Eye (tissue), 1 donor: ENCODE measurements around the gene CCDC183.
"Not testable (repeated sequence)": the region's sequence is repeated elsewhere in the genome, so short reads cannot be mapped to it uniquely, and the experiment has no call there.

Source experiments
- DNase-seq: peaks from one replicate; pipeline ENCODE4 v3.0.0-alpha.2; 2015

The CCDC183 gene

GRCh38 chr9:136840140-136840876 lies 44.2 kb downstream of the CCDC183 start:
- no peak for DNase-seq

GRCh38 chr9:136840877-136841645 lies 44.9 kb downstream of the CCDC183 start:
- peak; percentile 77 for DNase-seq

GRCh38 chr9:136841646-136842379 lies 45.7 kb downstream of the CCDC183 start:
- not testable (repeated sequence) for DNase-seq

- DNase-seq, result peak; percentile 93
These were observed 46.3 kb downstream of the CCDC183 start, which contains the start of gene AJM1 for GRCh38 chr9:136842380-136842948. AJM1 (plus strand) TSS chr9:136842478; CDS start chr9:136844415, 1,937 bp downstream.

- DNase-seq, result not testable (repeated sequence)
These were observed 47.1 kb downstream of the CCDC183 start for GRCh38 chr9:136843159-136843800.

- DNase-seq, result peak; percentile 79
These were observed 47.9 kb downstream of the CCDC183 start for GRCh38 chr9:136843801-136844740.

- DNase-seq, result no peak
These were observed 48.8 kb downstream of the CCDC183 start for GRCh38 chr9:136844761-136845464.

- DNase-seq, result no peak
These were observed 49.5 kb downstream of the CCDC183 start for GRCh38 chr9:136845465-136846260.

GRCh38 chr9:136846376-136847087 lies 50.4 kb downstream of the CCDC183 start:
- DNase-seq, result no peak

- DNase-seq, result peak; percentile 55
These were observed 51.1 kb downstream of the CCDC183 start for GRCh38 chr9:136847088-136847825.

- peak; percentile 79 for DNase-seq
These were observed 51.8 kb downstream of the CCDC183 start for GRCh38 chr9:136847826-136848392.

- no peak for DNase-seq
These were observed 52.4 kb downstream of the CCDC183 start for GRCh38 chr9:136848393-136849037.

GRCh38 chr9:136849038-136849959 lies 53.2 kb downstream of the CCDC183 start, which contains the start of gene PHPT1:
PHPT1 (plus strand) TSS chr9:136849409; CDS start chr9:136849431, 22 bp downstream.
- DNase-seq, result peak; percentile 100

GRCh38 chr9:136849960-136850865 lies 54.1 kb downstream of the CCDC183 start:
- no peak for DNase-seq
